Inferior parietal cortex (tissue), 1 donor: ENCODE measurements around the gene GSDMA.
A peak's percentile ranks its signal among the peaks of the same experiment; 100 is the strongest.

Experiments
- DNase-seq: peaks from one replicate; pipeline ENCODE4 v3.0.0-alpha.2; 2016; ENCODE audit errors: extremely low spot score

The GSDMA gene

GRCh38 chr17:39962642-39963220 lies at the start of gene GSDMA:
TSS of gene GSDMA (plus strand) at chr17:39963004. CDS start at chr17:39965688, 2,684 bp downstream.
- no peak for DNase-seq

DNA sequence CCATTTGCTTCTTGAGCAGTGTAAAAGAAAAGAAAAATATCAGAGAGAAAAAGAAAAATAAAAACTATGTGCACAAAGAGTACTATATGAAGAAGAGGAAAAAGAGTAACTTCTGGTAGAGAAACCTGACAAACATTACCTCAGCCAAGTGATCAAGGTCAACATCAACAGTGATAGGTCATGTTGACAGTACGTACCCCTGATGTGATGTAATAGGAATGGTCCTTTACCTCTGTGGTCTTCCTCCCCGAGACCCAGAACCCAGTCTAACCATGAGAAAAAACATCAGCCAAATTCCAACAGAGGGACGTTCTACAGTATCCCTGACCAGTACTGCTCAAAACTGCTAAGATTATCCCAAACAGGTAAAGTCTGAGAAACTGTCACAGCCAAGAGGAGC lies 48.8 kb upstream of the GSDMA start:
- DNase-seq, result no peak

DNA sequence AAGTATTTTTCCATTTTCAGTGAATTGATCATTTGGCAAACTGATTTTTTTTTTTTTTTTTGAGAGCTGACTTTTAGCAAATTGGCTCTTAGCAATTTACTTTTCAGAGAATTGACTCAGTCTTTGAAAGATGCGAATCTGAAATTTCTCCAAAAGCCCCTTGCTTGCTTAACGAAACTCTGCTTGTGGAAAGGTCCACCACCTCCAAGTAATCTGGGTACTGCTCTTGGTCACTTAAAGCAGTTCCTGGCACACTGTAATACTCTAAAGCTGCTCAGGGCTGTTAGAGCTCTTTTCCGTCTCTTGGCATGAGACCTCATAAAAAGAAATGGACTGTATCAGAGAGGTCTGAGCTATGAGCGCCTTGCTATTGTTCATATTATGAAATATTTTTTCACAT lies 47.2 kb upstream of the GSDMA start:
- DNase-seq, result no peak

DNA sequence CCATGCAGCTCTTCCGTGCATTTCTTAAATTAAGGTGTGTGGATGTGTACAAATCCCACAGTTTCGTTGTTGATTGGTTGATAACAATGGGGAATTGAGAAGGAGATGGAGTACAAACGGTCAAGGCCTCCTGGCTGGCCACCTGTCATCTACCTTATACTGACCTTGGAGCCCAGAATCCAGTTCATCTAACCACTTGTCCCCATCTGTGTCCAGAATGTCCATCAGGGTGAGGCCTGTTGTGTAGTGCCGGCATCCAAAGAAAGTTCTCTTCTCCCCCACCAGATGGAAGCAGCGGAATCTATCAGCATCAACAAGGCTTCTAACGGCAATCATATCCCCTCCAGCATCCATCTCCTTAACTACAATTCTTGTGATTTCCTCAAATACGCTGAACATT lies 45.9 kb upstream of the GSDMA start:
- DNase-seq, result no peak

GRCh38 chr17:39919087-39919683 lies 43.6 kb upstream of the GSDMA start:
- DNase-seq, result no peak

- DNase-seq, result no peak
Measured at GRCh38 chr17:39920218-39921210, 42.3 kb upstream of the GSDMA start.

- no peak for DNase-seq
Measured at GRCh38 chr17:39921323-39921722, 41.5 kb upstream of the GSDMA start.

DNA sequence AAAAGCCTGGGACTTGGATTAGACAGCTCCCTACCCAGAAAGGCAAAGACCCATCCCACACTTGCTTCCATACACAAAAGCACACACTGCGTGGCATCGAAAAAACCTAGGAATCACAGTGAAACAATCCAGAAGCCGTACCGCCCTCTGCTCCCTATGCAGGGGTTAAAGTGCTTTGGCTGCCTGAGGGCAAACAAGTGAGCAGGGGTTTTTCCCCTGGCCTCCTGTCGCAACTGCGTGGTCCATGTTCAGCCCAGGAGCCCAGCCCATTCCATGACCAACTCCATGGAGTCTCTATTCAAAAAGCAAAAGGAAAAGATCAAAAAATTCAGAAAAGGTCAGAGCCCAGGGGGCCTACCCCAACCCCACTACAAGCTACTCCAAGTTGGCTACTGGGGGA lies 40.8 kb upstream of the GSDMA start:
- no peak for DNase-seq

- DNase-seq, result no peak
Measured at GRCh38 chr17:39923230-39923629, 39.6 kb upstream of the GSDMA start.

- DNase-seq, result no peak
Measured at GRCh38 chr17:39923836-39924690, 38.7 kb upstream of the GSDMA start.

DNA sequence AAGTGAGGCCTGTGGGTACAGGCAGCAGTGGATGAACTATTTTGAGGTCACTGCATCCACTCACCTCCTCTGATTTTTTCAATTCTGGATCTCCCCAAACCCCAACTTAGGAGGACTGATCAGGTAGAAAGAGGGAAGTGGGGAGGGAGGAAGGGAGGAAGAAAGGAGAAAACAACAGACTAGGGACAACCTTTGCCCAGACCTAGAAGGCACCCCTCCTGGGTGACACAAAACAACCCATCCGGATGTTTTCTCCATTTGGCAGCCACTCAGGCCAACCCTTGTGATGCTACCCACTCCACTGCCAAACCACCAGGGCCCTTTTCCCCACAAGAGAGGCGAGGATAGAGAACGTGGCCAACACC lies 38.1 kb upstream of the GSDMA start:
- no peak for DNase-seq

- DNase-seq, result no peak
Measured at GRCh38 chr17:39925282-39926134, 37.3 kb upstream of the GSDMA start.

DNA sequence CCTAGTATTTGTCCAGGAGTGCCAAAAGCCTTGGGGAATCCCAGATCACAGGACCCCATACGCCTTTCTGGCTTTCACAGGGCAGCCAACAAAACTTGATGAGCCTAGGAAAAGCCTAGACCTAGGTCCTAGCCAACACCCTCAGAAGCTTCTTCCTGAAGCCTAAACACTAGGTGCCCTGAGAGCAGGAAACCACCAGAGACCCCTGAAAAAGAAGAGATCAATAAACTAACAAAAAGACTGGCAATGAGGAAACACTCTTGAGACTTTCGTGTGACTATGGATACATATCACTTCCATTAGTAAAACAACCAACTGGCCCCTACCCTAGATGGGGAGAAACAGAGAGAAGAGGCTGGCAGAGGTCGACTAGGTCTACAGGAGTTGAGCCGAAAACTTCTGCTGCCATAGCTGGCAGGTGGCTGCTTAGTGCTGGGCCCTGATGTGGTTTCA lies 36.6 kb upstream of the GSDMA start:
- DNase-seq, result no peak

DNA sequence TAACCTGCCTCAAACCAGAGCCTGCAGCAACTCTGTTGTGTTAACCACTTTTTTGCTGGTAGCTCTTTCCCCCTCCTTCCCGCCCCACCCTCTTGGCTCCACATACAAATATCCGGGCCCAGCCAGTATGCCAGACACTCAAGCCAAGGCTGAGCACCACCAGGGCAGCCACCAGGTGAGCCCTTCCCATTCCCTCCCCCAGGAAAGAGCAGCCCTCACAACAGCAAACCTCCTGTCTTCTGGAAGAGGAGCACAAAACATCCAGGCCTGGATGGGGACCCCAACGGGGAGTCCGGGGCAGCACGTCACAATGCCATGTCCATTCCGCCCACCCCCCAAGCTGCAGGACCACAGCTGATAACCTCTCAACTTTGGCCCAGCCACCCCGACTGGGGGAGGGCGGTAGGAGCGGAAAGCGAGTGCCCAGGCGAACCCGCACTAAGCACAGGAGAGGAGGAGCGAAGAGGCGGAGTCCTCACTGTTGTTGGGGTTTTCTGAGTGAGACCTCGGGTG lies 36.2 kb upstream of the GSDMA start:
- no peak for DNase-seq

DNA sequence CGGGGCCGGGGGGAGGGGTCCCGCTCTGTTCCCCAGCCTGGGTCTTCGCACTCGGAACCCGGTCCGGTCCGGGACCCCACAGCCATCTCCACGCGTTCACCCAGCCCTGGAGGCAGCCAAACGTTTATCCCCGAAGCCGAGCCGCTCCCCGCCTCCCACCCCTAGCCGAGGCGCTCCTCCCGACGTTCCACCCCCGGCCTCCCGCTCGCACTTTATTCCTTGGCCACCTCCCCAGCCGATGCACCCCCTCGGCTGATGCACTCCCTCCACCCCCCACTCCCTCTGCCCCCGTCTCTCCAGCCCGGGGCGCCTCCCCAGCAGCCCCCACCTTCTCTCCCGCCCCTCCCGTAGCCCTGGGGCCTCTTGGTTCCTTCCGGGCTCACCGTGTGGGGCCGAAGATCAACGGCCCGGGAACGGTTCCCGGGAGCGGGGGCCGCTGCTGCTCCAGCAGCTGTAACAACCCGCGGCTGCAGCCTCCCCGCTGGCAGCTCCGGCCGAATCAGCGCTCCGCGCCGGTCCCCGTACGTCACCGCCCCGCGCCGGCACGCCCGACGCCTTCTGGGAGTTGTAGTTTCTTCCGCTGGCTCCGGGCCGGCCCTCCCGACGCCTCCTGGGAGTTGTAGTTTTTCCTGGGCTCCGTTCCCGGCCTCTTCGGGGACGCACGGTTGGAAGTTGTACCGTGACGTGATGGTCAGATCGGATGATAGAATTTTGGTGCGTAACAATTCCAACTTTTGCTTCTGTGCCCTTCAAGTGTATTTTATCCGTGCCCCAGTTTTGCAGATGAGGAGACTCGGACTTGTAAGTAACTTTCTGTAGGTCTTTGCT lies 35.5 kb upstream of the GSDMA start, which contains the start of the genes LRRC3C and ORMDL3:
TSS of gene LRRC3C (plus strand) at position 632 of the 828 bp plus-strand sequence. CDS start 13,792 bp downstream, outside the sequence.
TSS of gene ORMDL3 (minus strand) at position 501 of the 828 bp plus-strand sequence. CDS start 3,398 bp downstream, outside the sequence.
- peak; percentile 94 for DNase-seq

- DNase-seq, result no peak
Measured at GRCh38 chr17:39927929-39928857, 34.6 kb upstream of the GSDMA start.

- no peak for DNase-seq
Measured at GRCh38 chr17:39928858-39929645, 33.8 kb upstream of the GSDMA start.
